AG09319 (cell line): Measurements from ENCODE around the gene OGFOD3.
"Not testable (repeated sequence)": the region's sequence is repeated elsewhere in the genome, so short reads cannot be mapped to it uniquely, and the experiment has no call there.

Experiments
- DNase-seq: peaks from one replicate; pipeline ENCODE4 v3.0.0-alpha.2; 2010; ENCODE audit warnings: low read depth; ENCODE audit errors: extremely low read depth
- TF ChIP-seq, protein P1 (sequence below): IDR thresholded peaks from 2 replicates; pipeline ENCODE4 v1.5.1; 2011; ENCODE audit warnings: low read depth, mild to moderate bottlenecking, inconsistent platforms, low read length, moderate library complexity

OGFOD3 gene

DNA sequence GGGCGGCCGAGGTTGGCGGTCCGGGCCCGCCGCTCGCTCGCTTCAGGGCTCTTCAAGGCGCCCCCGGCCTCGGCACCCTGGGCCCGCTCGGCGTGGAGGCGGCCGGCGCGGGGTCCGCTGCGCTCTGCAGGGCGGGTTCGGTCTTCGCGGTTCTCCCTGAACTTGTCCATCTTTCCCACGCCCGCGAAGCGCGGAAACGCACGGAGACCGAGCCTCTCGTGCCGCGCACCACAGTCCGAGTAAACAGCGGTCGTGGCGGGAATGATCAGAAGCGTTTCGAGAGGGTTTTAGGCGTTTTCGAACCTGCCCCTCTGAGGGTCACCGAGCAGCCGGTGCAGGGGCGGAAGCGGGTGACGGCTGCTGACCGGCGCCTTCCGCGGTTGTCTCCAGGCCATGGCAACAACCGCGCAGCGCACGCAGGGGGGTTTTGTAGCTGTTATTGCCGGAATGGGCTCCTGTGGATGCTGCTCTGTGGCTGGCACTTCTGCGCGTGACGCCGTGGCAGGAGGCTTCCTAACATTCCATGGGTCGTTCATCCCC lies 40.6 kb upstream of the OGFOD3 start:
- no peak for DNase-seq
- TF ChIP-seq, protein P1, sequence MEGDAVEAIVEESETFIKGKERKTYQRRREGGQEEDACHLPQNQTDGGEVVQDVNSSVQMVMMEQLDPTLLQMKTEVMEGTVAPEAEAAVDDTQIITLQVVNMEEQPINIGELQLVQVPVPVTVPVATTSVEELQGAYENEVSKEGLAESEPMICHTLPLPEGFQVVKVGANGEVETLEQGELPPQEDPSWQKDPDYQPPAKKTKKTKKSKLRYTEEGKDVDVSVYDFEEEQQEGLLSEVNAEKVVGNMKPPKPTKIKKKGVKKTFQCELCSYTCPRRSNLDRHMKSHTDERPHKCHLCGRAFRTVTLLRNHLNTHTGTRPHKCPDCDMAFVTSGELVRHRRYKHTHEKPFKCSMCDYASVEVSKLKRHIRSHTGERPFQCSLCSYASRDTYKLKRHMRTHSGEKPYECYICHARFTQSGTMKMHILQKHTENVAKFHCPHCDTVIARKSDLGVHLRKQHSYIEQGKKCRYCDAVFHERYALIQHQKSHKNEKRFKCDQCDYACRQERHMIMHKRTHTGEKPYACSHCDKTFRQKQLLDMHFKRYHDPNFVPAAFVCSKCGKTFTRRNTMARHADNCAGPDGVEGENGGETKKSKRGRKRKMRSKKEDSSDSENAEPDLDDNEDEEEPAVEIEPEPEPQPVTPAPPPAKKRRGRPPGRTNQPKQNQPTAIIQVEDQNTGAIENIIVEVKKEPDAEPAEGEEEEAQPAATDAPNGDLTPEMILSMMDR = no peak

DNA sequence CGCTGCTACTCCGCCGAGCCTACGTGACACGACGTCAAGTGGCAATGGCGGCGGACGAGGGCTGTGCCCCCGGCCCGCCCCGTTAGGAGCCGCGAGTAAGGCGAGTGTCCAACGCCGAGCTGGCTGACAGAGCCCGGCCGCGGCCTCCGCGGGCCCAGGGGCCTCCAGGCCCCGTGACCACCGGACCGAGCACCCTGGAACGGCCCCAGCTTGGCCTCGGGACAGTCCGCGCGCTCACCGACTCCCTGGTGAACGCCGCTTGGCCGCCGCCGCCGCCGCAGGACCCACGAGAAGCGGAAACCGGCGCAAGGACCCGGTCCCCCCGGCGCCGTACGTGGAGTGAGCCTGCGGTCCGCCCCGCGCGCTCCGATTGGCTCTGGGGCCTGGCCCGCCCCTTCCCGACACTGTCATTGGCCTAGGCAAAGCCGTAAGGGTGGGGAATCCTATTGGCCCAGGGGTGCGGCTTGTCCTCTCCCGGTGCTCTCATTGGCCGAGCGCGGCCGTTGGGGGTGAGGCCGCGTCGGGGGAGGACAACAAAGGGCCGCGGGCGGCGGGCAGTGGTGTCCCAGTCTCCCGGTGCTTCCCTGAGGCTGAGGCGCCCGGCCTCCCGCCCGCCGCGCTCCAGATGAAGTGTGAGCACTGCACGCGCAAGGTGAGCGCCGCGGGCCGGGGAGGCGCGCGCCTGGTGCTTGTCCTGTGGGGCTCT lies 39.9 kb upstream of the OGFOD3 start, which contains the start of gene NARF:
Gene NARF, plus strand, starts transcription at position 563 of the 706 bp plus-strand sequence. Its CDS starts 63 bp downstream, at position 626.
- DNase-seq = peak; percentile 97
- TF ChIP-seq, protein P1 = no peak

DNA sequence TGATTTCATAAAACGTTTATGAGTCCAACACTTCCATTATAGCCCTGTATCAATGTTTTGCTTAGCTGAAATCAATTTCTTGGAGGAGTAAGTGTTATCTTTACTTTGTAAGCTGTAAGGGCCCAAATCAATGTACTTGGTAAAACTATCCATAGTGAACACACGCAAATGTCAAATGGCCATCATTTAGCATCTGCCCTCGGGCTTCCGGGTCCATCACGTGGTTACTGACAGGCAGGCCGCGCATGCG lies 39.5 kb upstream of the OGFOD3 start:
- DNase-seq = no peak

DNA sequence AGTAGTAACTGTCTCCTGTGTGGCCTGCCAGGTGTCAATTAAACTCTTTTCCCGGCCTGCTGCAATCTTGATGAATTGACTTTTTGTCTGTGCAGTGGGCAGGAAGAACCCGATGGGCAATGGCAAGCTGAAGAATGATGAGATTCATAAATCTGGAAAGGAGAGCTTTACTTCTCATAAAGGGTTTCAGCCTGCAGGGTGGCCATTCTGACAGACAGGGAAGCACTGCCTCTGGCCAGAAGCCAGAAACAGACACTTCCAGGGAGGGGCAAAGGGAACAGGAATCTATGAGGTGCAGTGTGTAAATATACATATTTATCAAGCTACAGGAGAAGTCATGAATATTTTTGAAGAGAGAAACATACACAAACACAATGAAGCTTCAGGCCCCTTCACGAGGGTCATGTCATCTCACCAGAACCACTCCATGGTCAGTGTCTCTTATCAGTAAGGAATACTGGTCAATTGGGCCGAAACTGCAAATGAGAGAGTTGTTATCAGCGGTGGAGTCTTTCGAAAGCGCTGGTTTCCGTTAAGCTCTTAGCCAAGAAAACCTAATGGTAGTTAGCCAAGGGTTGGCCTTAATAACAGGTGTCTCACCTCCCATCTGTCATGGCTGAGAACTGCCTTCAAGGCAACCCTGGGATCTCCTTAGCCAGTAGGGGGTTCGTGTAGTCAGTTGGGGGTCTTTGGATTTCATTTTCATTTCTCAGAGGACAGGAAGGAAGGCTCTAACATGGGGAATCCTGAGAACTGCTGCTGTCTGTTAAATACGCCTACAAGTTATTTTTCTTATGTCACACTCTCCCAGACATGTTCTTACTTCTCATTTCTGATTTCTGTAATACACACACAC lies 38.9 kb upstream of the OGFOD3 start:
- TF ChIP-seq, protein P1 = no peak
- DNase-seq = no peak

More for the DNA sequence above, 39.5 kb upstream of the OGFOD3 start:
- TF ChIP-seq, protein P1 = no peak

DNA sequence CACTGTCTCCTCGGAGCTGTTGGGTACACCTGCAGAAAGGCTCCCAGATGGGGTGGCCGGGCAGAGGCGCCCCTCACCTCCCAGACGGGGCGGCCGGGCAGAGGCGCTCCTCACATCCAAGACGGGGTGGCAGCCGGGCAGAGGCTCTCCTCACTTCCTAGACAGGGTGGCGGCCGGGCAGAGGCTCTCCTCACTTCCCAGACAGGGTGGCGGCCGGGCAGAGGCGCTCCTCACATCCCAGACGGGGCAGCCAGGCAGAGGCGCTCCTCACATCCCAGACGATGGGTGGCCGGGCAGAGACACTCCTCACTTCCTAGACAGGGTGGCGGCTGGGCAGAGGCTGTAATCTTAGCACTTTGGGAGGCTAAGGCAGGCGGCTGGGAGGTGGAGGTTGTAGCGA lies 35.3 kb upstream of the OGFOD3 start:
- not testable (repeated sequence) for DNase-seq

DNA sequence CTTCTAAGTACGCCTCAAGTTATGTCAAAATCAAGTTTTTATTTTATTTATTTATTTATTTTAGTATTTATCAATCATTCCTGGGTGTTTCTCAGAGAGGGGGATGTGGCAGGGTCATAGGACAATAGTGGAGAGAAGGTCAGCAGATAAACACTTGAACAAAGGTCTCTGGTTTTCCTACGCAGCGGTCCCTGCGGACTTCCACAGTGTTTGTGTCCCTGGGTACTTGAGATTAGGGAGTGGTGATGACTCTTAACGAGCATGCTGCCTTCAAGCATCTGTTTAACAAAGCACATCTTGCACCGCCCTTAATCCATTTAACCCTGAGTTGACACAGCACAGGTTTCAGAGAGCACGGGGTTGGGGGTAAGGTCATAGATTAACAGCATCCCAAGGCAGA lies 34.8 kb upstream of the OGFOD3 start:
- not testable (repeated sequence) for DNase-seq

DNA sequence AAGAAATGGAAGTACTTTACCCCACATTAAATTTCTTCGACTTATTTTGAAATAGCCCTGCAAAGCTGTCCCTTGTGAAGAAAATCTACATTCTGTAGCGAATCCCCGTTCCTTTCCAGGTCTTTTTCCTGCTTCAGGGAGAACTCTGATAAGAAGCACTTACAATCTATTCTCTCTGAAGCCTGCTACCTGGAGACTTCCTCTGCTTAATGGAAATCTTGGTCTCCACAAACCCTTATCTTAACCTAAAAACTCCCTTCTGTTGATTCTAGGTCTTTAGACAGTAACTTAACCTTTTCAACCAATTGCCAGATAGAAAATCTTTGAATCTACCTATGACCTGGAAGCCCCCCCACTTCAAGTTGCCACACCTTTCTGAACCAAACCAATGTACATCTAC lies 33.8 kb upstream of the OGFOD3 start:
- TF ChIP-seq, protein P1 = no peak
- no peak for DNase-seq

DNA sequence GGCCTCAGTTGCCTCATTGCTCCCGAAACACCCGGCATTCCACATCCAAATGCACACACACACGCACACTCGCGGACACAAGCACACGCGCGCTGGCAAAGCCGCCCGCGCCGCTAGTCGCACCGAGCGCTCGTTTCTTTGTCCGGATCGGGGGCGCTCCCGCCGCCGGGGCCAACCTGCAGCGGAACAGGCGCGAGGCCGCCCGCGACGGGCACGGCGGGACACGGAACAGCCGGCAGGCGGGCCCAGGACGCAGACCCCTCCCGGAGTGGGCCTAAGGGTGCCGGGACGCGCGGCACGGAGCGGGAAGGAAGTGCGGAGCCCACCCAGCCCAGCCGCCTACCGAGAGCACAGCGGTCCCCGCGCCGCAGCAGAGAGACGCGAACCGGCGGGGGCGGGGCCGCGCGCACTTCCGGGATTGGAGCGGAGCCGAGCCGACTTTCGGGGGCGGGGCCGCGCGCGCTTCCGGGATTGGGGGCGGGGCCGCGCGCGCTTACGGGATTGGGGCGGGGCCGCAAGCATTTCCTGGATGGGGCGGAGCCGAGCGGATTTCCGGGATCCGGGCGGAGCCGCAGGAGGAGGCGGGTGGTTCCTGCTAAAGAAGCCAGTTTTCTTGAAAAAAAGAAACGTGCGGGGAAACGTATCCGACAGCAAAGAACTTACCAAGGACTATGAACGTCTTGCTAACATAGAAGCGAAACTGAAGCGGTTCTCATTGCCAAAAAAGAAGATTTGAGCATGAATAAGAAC lies 32.1 kb upstream of the OGFOD3 start, which contains the start of gene CYBC1:
Gene CYBC1, minus strand, starts transcription at position 396 of the 750 bp plus-strand sequence. CDS start 1,498 bp downstream, outside the sequence.
- TF ChIP-seq, protein P1 = no peak
- peak; percentile 89 for DNase-seq
